ENCODE results near the gene MARVELD1. TPM values are rescaled to one million over a fixed set of nuclear protein-coding genes. Genes with fewer than 3 reads are reported as not detected.

MARVELD1 gene
- total and polyA plus RNA-seq, 2 of the 13 experiments (the other 11 are each of a cell fraction or from before 2014, with no cell fraction given): not detected

DNA sequence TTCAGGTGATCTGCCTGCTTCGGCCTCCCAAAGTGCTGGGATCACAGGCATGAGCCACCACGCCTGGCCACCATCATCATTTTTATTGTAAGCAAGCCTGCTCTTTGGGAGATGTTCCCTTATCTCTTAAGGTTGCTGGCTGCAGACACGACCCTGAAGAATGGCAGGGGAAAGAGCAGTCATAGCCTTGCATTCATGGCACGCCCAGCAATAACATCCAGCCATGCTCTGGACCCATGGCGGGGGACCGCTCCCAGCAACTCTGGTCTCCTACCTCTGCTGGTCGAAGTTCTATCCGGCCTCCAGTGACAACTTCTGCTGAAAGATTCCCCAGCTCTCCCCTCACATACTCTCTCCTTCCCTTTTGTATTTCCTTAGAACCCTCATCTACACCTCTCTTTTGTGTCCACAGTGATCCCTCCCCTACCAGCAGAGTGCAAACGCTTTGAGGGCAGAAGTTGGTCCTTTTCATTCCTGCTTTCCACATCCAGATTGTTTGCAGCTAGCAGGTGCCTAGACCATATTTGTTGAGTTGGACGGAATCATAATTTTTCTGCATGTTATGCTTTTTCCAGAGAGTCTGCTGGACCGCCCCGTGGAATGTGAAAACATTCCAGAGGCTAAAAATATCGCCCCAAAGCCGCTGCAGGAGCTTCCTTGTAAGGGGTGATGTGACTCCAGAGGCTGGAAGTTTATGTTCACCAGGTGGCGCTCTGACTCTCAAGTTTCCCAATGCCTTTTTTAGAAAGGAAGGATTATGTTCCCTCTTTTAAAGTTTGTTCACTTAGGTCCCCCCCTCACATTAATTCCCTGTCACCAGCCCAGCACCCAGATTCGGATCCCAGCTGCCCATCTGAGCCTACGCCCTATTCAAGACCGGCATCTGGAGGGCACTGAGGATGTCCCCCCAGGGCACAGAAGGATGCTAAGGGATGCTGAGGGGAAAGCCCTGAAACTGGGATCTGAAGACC, 4.3 kb upstream of the MARVELD1 start:
- no TSS peak for BruUV-seq (replicated peaks)
- ChIA-PET CTCF (ENCODE audit: low intra/inter-chr PET ratio, low total read pairs) (interaction anchor here (1.3 to 2.1 kb wide), 3 partner anchors 20 to 33 kb away, joined by 3 to 20 read pairs (median 6); no protein-coding TSS in a partner anchor), POLR2A (interaction anchor here (0.8 to 2.1 kb wide), 3 partner anchors 22 to 27 kb away, joined by 6 to 18 read pairs (median 7); partner anchors contain the start of genes AVPI1 and ZFYVE27)
- Histone ChIP-seq H3K4me3 (replicated peaks in 1 of 3; ENCODE audit: insufficient read depth in 1 of 3, low read depth in 2 of 3, low read length in 3 of 3) (no peak overlapping the region), H3K9ac (ENCODE audit: insufficient read depth, low read depth, low read length) (no peak overlapping the region), H3K27me3 (ENCODE audit: control insufficient read depth in 1 of 2, insufficient read depth in 2 of 2, low read length in 2 of 2) (no peaks in the 10 kb centered on the region; a peak in 1 of 5 replicates), H3K36me3 (replicated peaks in 1 of 2; ENCODE audit: control insufficient read depth in 1 of 2, insufficient read depth in 2 of 2, low read length in 2 of 2) (no peaks in the 10 kb centered on the region), H3K27ac (ENCODE audit: extremely low read length, insufficient read depth, low read length) (no peak overlapping the region), H4K20me1 (ENCODE audit: insufficient read depth, low read length) (no peaks in the 10 kb centered on the region), H3K4me1 (ENCODE audit: insufficient read depth, low read length) (peaks cover 57% of the 10 kb centered on the region), H2AFZ (ENCODE audit: low read length) (no peak overlapping the region), H3K9me3 (ENCODE audit: low read length) (no peaks in the 10 kb centered on the region), H3K79me2 (ENCODE audit: insufficient read depth, low read length) (no peaks in the 10 kb centered on the region), H3K4me2 (ENCODE audit: low read depth, low read length) (peak overlapping the region; percentile 44)
- peak; percentile 43 for DNase-seq (ENCODE audit: low spot score)
- WGBS (ENCODE audit: low lambda C conversion rate): 19% methylated on average over 18 of the region's 18 CpGs
- peak; percentile 74 for FAIRE-seq
- ATAC-seq: peak; percentile 30
- in situ Hi-C loops (cut with HindIII; ENCODE audit: extremely low pct_ligation_motif_present, low pct_unique_long_range_greater_than_20kb): no loop called here
- intact Hi-C loops (cut with micrococcal nuclease; ENCODE audit: unreplicated experiment): loop anchor here (1.0 to 2.0 kb wide), 2 partner anchors 22 to 32 kb away; no protein-coding TSS in a partner anchor
- no peak for TF ChIP-seq SNAPC2 (CRISPR knock-in tag; IDR thresholded peaks at IDR 0.05)
- 0 out of 2 replicates have a peak, but pooled peaks have one; percentile 39 for TF ChIP-seq ZNF598 (CRISPR knock-in tag; IDR thresholded peaks at IDR 0.05; ENCODE audit: borderline replicate concordance)
- 0 out of 2 replicates have a peak, but pooled peaks have one; percentile 41 for TF ChIP-seq ZNF230 (CRISPR knock-in tag; IDR thresholded peaks at IDR 0.05)
- TF ChIP-seq, protein P1, sequence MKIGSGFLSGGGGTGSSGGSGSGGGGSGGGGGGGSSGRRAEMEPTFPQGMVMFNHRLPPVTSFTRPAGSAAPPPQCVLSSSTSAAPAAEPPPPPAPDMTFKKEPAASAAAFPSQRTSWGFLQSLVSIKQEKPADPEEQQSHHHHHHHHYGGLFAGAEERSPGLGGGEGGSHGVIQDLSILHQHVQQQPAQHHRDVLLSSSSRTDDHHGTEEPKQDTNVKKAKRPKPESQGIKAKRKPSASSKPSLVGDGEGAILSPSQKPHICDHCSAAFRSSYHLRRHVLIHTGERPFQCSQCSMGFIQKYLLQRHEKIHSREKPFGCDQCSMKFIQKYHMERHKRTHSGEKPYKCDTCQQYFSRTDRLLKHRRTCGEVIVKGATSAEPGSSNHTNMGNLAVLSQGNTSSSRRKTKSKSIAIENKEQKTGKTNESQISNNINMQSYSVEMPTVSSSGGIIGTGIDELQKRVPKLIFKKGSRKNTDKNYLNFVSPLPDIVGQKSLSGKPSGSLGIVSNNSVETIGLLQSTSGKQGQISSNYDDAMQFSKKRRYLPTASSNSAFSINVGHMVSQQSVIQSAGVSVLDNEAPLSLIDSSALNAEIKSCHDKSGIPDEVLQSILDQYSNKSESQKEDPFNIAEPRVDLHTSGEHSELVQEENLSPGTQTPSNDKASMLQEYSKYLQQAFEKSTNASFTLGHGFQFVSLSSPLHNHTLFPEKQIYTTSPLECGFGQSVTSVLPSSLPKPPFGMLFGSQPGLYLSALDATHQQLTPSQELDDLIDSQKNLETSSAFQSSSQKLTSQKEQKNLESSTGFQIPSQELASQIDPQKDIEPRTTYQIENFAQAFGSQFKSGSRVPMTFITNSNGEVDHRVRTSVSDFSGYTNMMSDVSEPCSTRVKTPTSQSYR (CRISPR knock-in tag; IDR thresholded peaks at IDR 0.05; ENCODE audit: borderline replicate concordance): no peak
- no peak for TF ChIP-seq DMTF1 (CRISPR knock-in tag; IDR thresholded peaks at IDR 0.05)
- TF ChIP-seq NFYB (CRISPR knock-in tag; IDR thresholded peaks at IDR 0.05): no peak
- TF ChIP-seq, protein P2, sequence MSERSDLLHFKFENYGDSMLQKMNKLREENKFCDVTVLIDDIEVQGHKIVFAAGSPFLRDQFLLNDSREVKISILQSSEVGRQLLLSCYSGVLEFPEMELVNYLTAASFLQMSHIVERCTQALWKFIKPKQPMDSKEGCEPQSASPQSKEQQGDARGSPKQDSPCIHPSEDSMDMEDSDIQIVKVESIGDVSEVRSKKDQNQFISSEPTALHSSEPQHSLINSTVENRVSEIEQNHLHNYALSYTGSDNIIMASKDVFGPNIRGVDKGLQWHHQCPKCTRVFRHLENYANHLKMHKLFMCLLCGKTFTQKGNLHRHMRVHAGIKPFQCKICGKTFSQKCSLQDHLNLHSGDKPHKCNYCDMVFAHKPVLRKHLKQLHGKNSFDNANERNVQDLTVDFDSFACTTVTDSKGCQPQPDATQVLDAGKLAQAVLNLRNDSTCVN (CRISPR knock-in tag; IDR thresholded peaks at IDR 0.05; ENCODE audit: borderline replicate concordance): peak; percentile 36; the same call in 1 of the 2 replicates
- TF ChIP-seq ZSCAN25 (CRISPR knock-in tag; IDR thresholded peaks at IDR 0.05): 0 out of 2 replicates have a peak, but pooled peaks have one; percentile 39
- no peak for TF ChIP-seq REXO4 (CRISPR knock-in tag; IDR thresholded peaks at IDR 0.05; ENCODE audit: borderline replicate concordance)
- no peak for TF ChIP-seq ZFYVE20 (CRISPR knock-in tag; IDR thresholded peaks at IDR 0.05; ENCODE audit: borderline replicate concordance, low read depth)
- TF ChIP-seq SALL1 (CRISPR knock-in tag; IDR thresholded peaks at IDR 0.05): 0 out of 2 replicates have a peak, but pooled peaks have one; percentile 6
- TF ChIP-seq SMC3 (IDR thresholded peaks at IDR 0.05; ENCODE audit: low read length): peak; percentile 66
- no peak for TF ChIP-seq KDM5B (CRISPR knock-in tag; IDR thresholded peaks at IDR 0.05; ENCODE audit: borderline replicate concordance)
- no peak for TF ChIP-seq HMGA1 (CRISPR knock-in tag; conservative IDR thresholded peaks at IDR 0.05)
- TF ChIP-seq ZFP82 (CRISPR knock-in tag; IDR thresholded peaks at IDR 0.05; ENCODE audit: borderline replicate concordance): no peak
- peak; percentile 42; the same call in 1 of the 2 replicates for TF ChIP-seq TGIF2 (CRISPR knock-in tag; IDR thresholded peaks at IDR 0.05)
- TF ChIP-seq ZNF263 (CRISPR knock-in tag; IDR thresholded peaks at IDR 0.05): no peak

Data from HepG2 (cell line).